Activated CD4-positive, CD25-positive, alpha-beta regulatory T cell treated with anti-CD3 and anti-CD28 coated beads, Interleukin-2, amount 50 U/mL, for 24 hours (primary cell): ENCODE data around the gene KLF6.

ENCODE experiments used
- ATAC-seq, 2 donors: fragments of 150-1000 bp; cut with Tn5 transposase; one replicate each; pipeline ENCODE4 v1.10.0; 2021; ENCODE audit warnings: mild to moderate bottlenecking in 1 of 2, moderate library complexity in 1 of 2

Gene KLF6

GRCh38 chr10:3784510-3785250, at the start of gene KLF6:
KLF6 (minus strand) TSS chr10:3785209; CDS start chr10:3785014, 195 bp downstream.
- ATAC-seq: peak in 1 of 2 donors; percentile 0

DNA sequence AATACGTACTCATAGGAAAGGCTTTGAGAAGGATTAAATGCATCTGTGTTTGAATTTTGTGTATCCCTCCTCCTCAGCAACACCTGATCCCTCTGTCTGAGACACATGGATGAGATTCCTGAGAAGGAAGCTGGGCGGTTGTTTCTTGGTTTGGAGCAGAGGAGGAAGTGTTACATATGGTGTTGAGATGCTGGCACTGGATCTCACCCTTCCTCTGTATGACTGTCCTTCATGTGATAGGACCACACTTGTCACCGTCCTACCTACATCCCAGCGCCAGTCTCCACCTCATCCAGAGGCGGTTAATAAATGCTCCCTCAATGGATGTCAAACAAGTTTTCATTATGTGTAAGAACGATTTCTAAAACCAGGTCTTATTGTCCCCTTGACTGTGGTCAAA, 49.4 kb upstream of the KLF6 start:
- no peak for ATAC-seq

DNA sequence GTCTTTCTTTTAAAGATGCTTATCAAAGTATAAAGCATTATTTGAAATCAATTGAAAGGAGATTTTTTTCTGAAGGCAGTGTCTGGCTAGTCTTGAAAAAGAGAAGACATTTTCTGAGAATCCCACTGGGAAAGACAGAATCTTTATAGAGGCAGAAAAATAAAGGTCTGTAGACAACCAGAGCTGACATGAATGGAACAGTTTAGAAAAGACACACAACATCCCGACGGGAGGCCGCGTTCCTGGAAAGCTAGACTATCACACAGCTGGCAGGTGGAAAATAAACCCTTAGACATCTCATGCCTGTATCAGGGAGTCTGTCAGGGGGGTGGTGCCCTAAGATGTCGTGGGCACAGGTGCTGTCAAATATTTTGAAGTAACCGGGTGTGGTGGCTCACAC, 48.0 kb upstream of the KLF6 start:
- ATAC-seq: no peak

DNA sequence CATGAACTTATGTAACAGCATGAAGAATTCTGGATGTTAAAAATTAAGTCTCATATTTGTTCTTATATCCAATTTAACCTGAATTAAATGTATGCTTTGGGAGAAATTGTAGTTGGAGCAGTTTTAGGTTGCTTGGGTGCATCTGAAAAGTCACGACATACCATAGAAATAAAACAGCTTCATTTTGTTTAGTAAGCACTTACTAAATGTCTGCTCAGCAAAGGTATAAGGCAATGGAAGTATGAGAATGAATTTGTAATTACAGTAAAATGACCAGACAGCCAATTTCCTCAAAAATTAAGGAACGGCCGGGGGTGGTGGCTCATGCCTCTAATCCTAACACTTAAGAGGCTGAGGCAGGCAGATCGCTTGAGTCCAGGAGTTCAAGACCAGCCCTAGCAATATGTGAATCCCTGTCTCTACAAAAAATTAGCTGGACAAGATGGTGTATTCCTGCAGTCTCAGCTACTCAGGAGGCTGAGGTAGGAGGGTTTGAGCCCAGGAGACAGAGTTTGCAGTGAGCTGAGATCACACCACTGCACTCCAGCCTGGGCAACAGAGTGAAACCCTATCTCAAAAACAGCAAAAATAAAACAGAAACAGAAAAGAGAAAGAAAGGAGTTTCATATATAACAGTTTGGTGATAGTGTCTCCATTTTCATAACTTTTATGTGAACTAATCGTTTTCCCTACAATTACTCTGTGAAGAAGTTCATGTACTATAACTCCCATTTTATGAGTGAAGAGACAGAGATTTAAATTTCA, 47.2 kb upstream of the KLF6 start:
- no peak for ATAC-seq

GRCh38 chr10:3831608-3832007, 46.6 kb upstream of the KLF6 start:
- no peak for ATAC-seq

GRCh38 chr10:3830946-3831345, 45.9 kb upstream of the KLF6 start:
- no peak for ATAC-seq

GRCh38 chr10:3829156-3830050, 44.4 kb upstream of the KLF6 start:
- peak in 1 of 2 donors; percentile 25 for ATAC-seq

DNA sequence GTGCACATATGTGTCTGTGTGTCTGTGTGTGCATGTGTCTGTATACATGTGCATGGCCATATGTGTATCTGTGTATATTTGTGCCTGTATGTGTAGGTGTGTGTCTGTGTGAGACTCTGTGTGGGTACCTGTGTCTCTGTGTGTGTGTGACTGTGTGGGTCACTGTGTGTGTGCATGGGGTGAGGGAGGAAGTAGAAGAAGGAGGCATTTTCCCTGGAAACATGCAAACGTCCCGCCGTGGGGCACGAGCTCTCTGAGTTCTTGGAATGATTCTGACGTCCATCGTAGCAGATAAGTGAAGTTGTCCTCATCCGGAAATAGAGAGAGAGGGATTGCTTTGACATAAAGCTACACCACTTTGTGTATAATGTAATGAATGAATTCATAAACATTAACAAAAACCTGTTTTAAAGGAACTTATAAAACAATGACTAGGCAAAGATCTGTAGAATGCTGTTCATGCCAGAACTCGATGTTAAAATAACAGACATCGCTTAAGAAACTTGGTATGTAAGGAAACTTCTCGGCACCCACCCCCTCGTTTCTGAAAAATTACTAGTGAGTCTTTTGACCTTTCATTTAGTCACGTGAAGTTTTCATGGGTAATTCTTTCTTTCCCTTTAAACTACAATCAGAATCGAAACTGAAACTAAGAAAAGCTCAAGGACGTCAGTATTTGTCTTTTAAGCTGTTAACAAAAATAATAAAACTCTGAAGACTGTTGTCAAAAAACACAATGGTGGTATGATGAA, 43.6 kb upstream of the KLF6 start:
- ATAC-seq: peak; percentile 73 to 75

DNA sequence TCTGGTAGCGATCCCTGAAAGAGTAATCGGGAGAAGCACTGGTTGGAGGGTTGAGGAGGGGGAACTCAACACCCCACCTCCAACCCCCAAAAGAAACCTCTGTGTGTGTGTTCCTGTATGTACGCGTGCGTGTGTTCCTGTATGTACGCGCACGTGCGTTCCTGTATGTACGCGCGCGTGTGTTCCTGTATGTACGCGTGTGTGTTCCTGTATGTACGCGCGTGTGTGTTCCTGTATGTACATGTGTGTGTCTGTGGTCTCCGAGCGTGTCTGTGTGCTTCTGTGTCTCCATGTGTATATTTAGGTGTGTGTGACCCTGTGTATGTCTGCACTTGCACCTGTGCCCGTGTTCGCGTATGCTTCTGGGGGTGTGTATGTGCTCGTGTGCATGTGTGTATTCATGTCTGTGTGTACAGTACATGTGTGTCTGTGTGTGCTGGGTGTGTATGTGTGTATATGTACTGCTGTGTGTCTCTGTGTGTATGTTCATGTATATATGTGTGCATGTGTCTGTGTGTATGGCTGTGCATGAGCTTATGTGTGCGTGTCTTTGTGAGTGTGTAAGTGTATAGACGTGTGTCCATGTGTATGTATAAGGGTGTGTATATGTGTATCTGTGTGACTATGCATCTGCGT, 42.9 kb upstream of the KLF6 start:
- no peak for ATAC-seq

- ATAC-seq: no peak
Observed at GRCh38 chr10:3827266-3827665, 42.3 kb upstream of the KLF6 start.

DNA sequence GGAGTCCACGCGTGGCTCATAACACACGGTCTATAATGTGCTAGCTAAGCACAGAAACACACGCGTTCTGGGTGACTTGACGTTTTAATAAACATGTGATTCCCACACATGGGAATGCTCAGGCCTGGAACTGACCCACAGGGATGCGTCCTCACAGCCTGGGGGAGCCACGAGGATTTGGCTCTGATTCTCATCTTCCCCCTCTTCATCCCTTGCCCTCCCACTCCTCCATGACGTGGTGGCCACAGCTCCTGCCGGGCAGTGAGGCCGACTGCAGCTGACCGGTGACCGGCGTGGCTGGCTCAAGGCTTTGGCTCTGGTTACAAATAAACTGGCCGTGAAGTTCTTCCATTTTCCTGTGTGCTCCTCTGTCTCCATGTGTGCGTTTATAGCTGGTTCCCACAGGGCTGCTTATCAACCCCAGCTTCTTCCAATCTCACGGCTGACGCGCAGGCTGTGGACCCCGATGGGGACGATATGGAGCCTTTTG, 40.9 kb upstream of the KLF6 start:
- no peak for ATAC-seq

GRCh38 chr10:3825244-3825643, 40.2 kb upstream of the KLF6 start:
- ATAC-seq: no peak

DNA sequence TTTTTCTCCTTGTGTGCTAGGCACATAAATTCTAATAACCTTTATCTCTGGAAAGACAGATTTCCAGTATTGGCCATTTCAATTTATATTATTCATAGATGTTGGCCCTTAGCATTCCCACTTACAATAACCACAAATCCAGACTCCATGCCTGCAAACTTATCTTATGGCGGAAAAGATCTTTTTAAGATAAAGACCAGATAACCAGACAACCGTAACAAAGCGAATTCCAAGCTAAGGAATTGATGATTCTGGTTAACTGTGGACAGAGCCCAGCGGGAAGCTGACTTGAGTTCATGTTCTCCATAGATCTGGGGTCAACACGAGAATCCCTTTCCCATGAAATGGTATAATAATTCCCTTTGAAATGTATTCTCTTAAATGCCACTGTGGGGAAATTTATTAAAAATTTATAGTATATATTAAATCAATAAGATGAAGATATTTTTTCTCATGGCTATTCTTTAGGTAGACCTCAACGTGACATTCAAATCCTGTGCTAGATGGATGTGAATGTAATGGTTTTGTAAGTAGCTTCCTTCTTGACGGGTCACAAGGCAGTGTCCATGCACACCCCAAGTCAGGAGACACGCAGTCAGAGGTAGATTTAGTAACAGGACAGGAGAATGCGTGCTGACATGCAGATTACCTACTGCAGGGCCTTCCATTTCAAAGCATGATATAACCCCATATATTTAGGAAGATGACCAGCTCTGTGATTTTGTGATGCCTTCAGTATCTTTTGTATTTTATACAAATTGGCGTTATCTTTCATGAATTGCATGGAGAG, 37.7 kb upstream of the KLF6 start:
- no peak for ATAC-seq

GRCh38 chr10:3820255-3820654, 35.2 kb upstream of the KLF6 start:
- ATAC-seq: no peak

GRCh38 chr10:3816995-3817394, 32.0 kb upstream of the KLF6 start:
- ATAC-seq: no peak

DNA sequence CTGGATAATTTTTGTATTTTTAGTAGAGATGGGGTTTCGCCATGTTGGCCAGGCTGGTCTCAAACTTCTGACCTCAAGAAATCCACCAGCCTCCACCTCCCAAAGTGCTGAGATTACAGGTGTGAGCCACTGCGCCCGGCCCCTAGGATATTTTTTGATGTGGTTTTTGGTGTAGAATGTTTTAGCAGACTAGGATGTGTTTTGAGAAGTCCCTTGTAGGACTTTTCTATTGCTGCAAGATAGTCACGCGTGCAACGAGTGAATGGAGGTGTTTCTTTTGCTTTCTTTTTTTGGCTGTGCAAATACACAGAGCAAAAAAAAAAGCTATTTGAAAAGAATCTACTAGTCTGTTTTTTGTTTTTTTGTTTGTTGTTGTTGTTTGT, 29.8 kb upstream of the KLF6 start:
- ATAC-seq: no peak

- ATAC-seq: no peak
Observed at GRCh38 chr10:3813986-3814837, 29.2 kb upstream of the KLF6 start.

- no peak for ATAC-seq
Observed at GRCh38 chr10:3813267-3813666, 28.3 kb upstream of the KLF6 start.

- no peak for ATAC-seq
Observed at GRCh38 chr10:3812141-3812540, 27.1 kb upstream of the KLF6 start.

- ATAC-seq: peak; percentile 67 to 70
Observed at GRCh38 chr10:3811291-3811870, 26.4 kb upstream of the KLF6 start.
